HCT116 (cell line): ENCODE measurements around the gene KISS1R. TPM values are rescaled to one million over a fixed set of nuclear protein-coding genes. Genes with fewer than 3 reads are reported as not detected.

ENCODE experiments used
- ATAC-seq: fragments of 200-7000 bp; cut with Tn5 transposase; 2 replicates; pipeline ENCODE4 v1.9.1; 2020; ENCODE audit warnings: mild to moderate bottlenecking, moderate library complexity
- BruUV-seq: library from RNA; stranded (reverse); fragments of 400-500 nt; replicated peaks from 2 replicates; lab custom pipeline; 2021; lab: Mats Ljungman, UMichigan
- CTCF ChIA-PET: fragments of 300-600 bp; sonication (Branson Sonifier 250); formaldehyde crosslinking; loops from one replicate; lab custom pipeline; 2021; ENCODE audit warnings: antibody characterized with exemption; lab: Charles Lee
- POLR2A ChIA-PET: fragments of 300-600, 350-600 bp; sonication (Branson Sonifier 250); formaldehyde crosslinking; loops from one replicate; lab custom pipeline; 2021; ENCODE audit warnings: antibody characterized with exemption; lab: Charles Lee
- RAD21 ChIA-PET, 2 experiments: fragments of 300-600 bp; sonication (Branson Sonifier 250); formaldehyde crosslinking; loops; one replicate each; lab custom pipeline; 2023; ENCODE audit warnings: low total read pairs in 2 of 2; ENCODE audit not compliant: uncharacterized antibody in 2 of 2, unreplicated experiment in 2 of 2, low non-redundant PET in 1 of 2; lab: Charles Lee
- DNase-seq: peaks from one replicate; pipeline ENCODE4 v3.0.0-alpha.2; 2010; ENCODE audit warnings: low read depth, low spot score
- H2AFZ ChIP-seq: fragments of 200-600 bp; shearing (Covaris generic), sonication (generic); 2 replicates; pipeline ENCODE4 v1.6.1; 2017; ENCODE audit warnings: low read depth, mixed run types, mixed read lengths, antibody characterized with exemption, low read length; ENCODE audit not compliant: poor library complexity, severe bottlenecking
- H3K27ac ChIP-seq: 2 replicates; pipeline ENCODE4 v1.5.1; 2012; ENCODE audit warnings: low read depth, low read length
- H3K27me3 ChIP-seq: fragments of 200-600 bp; sonication (generic); 2 replicates; pipeline ENCODE4 v1.6.1; 2016; ENCODE audit warnings: mixed run types, low read length, mixed read lengths; ENCODE audit not compliant: insufficient read depth
- H3K36me3 ChIP-seq, 2 experiments: fragments of 200-500 bp in 1 of 2; fragments of 200-600 bp in 1 of 2; sonication (Bioruptor generic) in 1 of 2; sonication (generic) in 1 of 2; 2 replicates each; pipeline versions ENCODE4 v1.5.1 to v1.6.1; 2014 to 2016; ENCODE audit warnings: low read length in 2 of 2, inconsistent platforms in 1 of 2, mixed read lengths in 1 of 2, mixed run types in 1 of 2; ENCODE audit not compliant: insufficient read depth in 2 of 2, control insufficient read depth in 1 of 2
- H3K4me1 ChIP-seq, 2 experiments: fragments of 200-600 bp in 1 of 2; sonication (generic) in 1 of 2; 2 replicates each; pipeline versions ENCODE4 v1.5.1 to v1.6.1; 2012 to 2017; ENCODE audit warnings: low read length in 2 of 2, inconsistent platforms in 1 of 2, mild to moderate bottlenecking in 1 of 2, mixed read lengths in 1 of 2, mixed run types in 1 of 2, moderate library complexity in 1 of 2; ENCODE audit not compliant: insufficient read depth in 2 of 2, control insufficient read depth in 1 of 2
- H3K4me2 ChIP-seq: fragments of 200-600 bp; sonication (generic); 2 replicates; pipeline ENCODE4 v1.6.1; 2017; ENCODE audit warnings: mixed run types, low read length, mixed read lengths
- H3K4me3 ChIP-seq, 2 experiments: fragments of 200-600 bp in 1 of 2; sonication (generic) in 1 of 2; replicated peaks in 1 of 2; 2 replicates each; pipeline ENCODE4 v1.5.1; 2011 to 2016; ENCODE audit warnings: low read length in 2 of 2, control low read depth in 1 of 2, low read depth in 1 of 2, mild to moderate bottlenecking in 1 of 2, mixed read lengths in 1 of 2, mixed run types in 1 of 2
- H3K79me2 ChIP-seq: fragments of 200-600 bp; sonication (generic); 2 replicates; pipeline ENCODE4 v1.6.1; 2017; ENCODE audit warnings: mild to moderate bottlenecking, mixed run types, low read length, moderate library complexity, mixed read lengths; ENCODE audit not compliant: insufficient read depth
- H3K9ac ChIP-seq: fragments of 200-600 bp; sonication (generic); 2 replicates; pipeline ENCODE4 v1.6.1; 2016; ENCODE audit warnings: low read length, mixed read lengths
- H3K9me2 ChIP-seq: fragments of 200-600 bp; sonication (generic), shearing (Covaris generic); 2 replicates; pipeline ENCODE4 v1.6.1; 2017; ENCODE audit warnings: mixed run types, mild to moderate bottlenecking, moderate library complexity; ENCODE audit not compliant: insufficient read depth
- H3K9me3 ChIP-seq, 2 experiments: fragments of 200-500 bp in 1 of 2; fragments of 200-600 bp in 1 of 2; sonication (Bioruptor generic) in 1 of 2; sonication (generic) in 1 of 2; 2 replicates each; pipeline ENCODE4 v1.6.1; 2014 to 2017; ENCODE audit warnings: low read length in 2 of 2, mixed read lengths in 2 of 2, inconsistent platforms in 1 of 2, low read depth in 1 of 2, mild to moderate bottlenecking in 1 of 2, mixed run types in 1 of 2, moderate library complexity in 1 of 2; ENCODE audit not compliant: control insufficient read depth in 1 of 2, insufficient read depth in 1 of 2
- H4K20me1 ChIP-seq: fragments of 200-600 bp; sonication (generic), shearing (Covaris generic); 2 replicates; pipeline ENCODE4 v1.6.1; 2017; ENCODE audit warnings: mixed run types, mild to moderate bottlenecking, moderate library complexity; ENCODE audit not compliant: insufficient read depth
- EGR1 ChIP-seq: IDR thresholded peaks from 2 replicates; pipeline ENCODE4 v1.6.1; 2012; ENCODE audit warnings: low read depth
- EZH2phosphoT487 ChIP-seq: fragments of 200-600 bp; IDR thresholded peaks from 2 replicates; pipeline ENCODE4 v1.6.1; 2018; ENCODE audit warnings: antibody characterized with exemption, borderline replicate concordance
- FOSL1 ChIP-seq: IDR thresholded peaks from 2 replicates; pipeline ENCODE4 v1.6.1; 2012; ENCODE audit warnings: low read depth
- JUND ChIP-seq: IDR thresholded peaks from 2 replicates; pipeline ENCODE4 v1.6.1; 2012
- POLR2AphosphoS5 ChIP-seq: IDR thresholded peaks from 2 replicates; pipeline ENCODE4 v1.6.1; 2011; ENCODE audit warnings: mild to moderate bottlenecking, low read depth, low read length, moderate library complexity
- RAD21 ChIP-seq: IDR thresholded peaks from 2 replicates; pipeline ENCODE4 v1.6.1; 2012; ENCODE audit warnings: low read depth, mild to moderate bottlenecking
- SP1 ChIP-seq: IDR thresholded peaks from 2 replicates; pipeline ENCODE4 v1.6.1; 2012; ENCODE audit warnings: low read depth
- TCF7L2 ChIP-seq: IDR thresholded peaks from 2 replicates; pipeline ENCODE4 v1.7.0; 2011; ENCODE audit warnings: borderline replicate concordance, inconsistent platforms; ENCODE audit not compliant: insufficient read depth, insufficient read length; ENCODE audit errors: extremely low read depth
- YY1 ChIP-seq: IDR thresholded peaks from 2 replicates; pipeline ENCODE4 v1.6.1; 2011; ENCODE audit warnings: low read length, low read depth, moderate library complexity, mild to moderate bottlenecking; ENCODE audit not compliant: insufficient replicate concordance; ENCODE audit errors: extremely low read depth
- intact Hi-C: fragments of 100-400 bp; cut with micrococcal nuclease; formaldehyde crosslinking; loops from 2 replicates; pipeline ENCODE4 v1.10.0; 2022
- total RNA-seq: library from RNA; stranded (reverse); gene quantifications from one replicate; pipeline ENCODE4 v1.2.1, GENCODE V29; 2021; ENCODE audit not compliant: unreplicated experiment
- TF ChIP-seq, protein P1 (sequence below): IDR thresholded peaks from 2 replicates; pipeline ENCODE4 v1.6.1; 2012
- TF ChIP-seq, protein P2 (sequence below), 3 experiments: fragments of 200-600 bp in 1 of 3; sonication (generic) in 1 of 3; IDR thresholded peaks in 2 of 3; conservative IDR thresholded peaks in 1 of 3; 2 replicates each; pipeline ENCODE4 v1.5.1; 2012 to 2017; ENCODE audit warnings: low read depth in 2 of 3, low read length in 2 of 3, antibody characterized with exemption in 1 of 3, borderline replicate concordance in 1 of 3, control low read depth in 1 of 3, mild to moderate bottlenecking in 1 of 3, mixed read lengths in 1 of 3, mixed run types in 1 of 3, moderate library complexity in 1 of 3; ENCODE audit not compliant: insufficient read depth in 1 of 3
- TF ChIP-seq, protein P3 (sequence below): IDR thresholded peaks from 2 replicates; pipeline ENCODE4 v1.6.1; 2011; ENCODE audit warnings: mild to moderate bottlenecking, low read length, moderate library complexity; ENCODE audit not compliant: insufficient replicate concordance; ENCODE audit errors: extremely low read depth

Gene KISS1R
- total RNA-seq, 1 experiment from 2014 or later = 5.9 TPM

DNA sequence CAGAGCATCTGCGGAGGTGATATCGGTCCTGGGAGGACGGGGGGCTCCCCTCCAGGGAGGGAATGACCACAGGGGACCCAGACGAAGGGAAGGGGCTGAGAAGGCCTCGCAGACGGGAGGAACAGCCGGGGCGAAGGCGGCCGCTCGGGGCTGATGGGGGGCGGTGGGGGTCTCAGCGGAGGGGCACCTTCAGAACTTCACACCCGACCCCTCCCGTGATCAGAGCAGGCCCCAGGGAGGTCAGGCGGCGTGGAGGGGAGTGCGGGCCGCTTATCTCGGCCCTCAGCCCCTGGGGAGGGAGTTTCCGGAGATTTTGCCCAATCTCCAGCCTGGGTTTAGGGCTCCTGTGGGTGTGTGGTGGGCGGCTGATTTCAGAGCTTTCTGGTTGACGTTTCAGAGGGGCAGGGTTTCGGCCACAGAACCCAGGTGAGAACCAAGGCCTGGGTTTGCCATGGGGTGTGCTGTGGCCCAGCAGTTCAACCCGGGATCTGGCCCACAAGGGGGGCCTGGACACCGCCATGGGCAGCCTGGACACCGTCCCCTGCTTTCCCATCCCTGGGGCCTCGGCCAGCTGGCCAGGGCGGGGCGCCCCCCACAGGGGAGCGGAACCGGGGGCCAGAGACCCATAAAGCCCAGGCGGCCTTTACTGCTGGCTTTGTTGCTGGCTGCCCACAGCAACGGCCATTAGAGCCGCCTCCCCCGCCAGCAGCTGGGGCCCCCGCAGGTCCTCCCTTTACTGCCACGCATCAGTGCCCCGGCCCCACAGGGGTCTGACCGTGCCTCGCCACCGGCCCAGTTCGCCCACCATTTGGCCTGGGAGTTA lies 37.8 kb downstream of the KISS1R start:
- Histone ChIP-seq H3K9me3 (no peaks in the 10 kb centered on the region), H3K9me2 (no peaks in the 10 kb centered on the region), H3K36me3 (no peaks in the 10 kb centered on the region), H3K79me2 (peaks cover 18% of the 10 kb centered on the region), H4K20me1 (no peaks in the 10 kb centered on the region), H3K4me2 (no peak overlapping the region; the same call in 1 of the 2 replicates), H3K9ac (no peak overlapping the region), H3K4me1 (peaks cover 72 to 95% of the 10 kb centered on the region in 2 experiments), H2AFZ (no peak overlapping the region), H3K27me3 (no peaks in the 10 kb centered on the region), H3K4me3 (no peak overlapping the region), H3K27ac (no peak overlapping the region; the same call in 1 of the 2 replicates)
- ChIA-PET RAD21 (no interaction called here), CTCF (no interaction called here), POLR2A (no interaction called here)
- intact Hi-C loops = no loop called here
- no peak for DNase-seq
- no TSS peak for BruUV-seq
- TF ChIP-seq EGR1 (no peak), SP1 (no peak), POLR2AphosphoS5 (no peak), YY1 (no peak), EZH2phosphoT487 (no peak), TCF7L2 (no peak), RAD21 (no peak), FOSL1 (no peak), JUND (no peak)
- TF ChIP-seq, protein P1, sequence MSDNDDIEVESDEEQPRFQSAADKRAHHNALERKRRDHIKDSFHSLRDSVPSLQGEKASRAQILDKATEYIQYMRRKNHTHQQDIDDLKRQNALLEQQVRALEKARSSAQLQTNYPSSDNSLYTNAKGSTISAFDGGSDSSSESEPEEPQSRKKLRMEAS = no peak
- TF ChIP-seq, protein P2, sequence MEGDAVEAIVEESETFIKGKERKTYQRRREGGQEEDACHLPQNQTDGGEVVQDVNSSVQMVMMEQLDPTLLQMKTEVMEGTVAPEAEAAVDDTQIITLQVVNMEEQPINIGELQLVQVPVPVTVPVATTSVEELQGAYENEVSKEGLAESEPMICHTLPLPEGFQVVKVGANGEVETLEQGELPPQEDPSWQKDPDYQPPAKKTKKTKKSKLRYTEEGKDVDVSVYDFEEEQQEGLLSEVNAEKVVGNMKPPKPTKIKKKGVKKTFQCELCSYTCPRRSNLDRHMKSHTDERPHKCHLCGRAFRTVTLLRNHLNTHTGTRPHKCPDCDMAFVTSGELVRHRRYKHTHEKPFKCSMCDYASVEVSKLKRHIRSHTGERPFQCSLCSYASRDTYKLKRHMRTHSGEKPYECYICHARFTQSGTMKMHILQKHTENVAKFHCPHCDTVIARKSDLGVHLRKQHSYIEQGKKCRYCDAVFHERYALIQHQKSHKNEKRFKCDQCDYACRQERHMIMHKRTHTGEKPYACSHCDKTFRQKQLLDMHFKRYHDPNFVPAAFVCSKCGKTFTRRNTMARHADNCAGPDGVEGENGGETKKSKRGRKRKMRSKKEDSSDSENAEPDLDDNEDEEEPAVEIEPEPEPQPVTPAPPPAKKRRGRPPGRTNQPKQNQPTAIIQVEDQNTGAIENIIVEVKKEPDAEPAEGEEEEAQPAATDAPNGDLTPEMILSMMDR (IDR thresholded peaks at IDR 0.05 in 2 of 3, conservative IDR thresholded peaks at IDR 0.05 in 1 of 3; ENCODE audit: borderline replicate concordance in 1 of 3, insufficient read depth in 1 of 3, low read depth in 2 of 3, low read length in 2 of 3) = no peak
- TF ChIP-seq, protein P3, sequence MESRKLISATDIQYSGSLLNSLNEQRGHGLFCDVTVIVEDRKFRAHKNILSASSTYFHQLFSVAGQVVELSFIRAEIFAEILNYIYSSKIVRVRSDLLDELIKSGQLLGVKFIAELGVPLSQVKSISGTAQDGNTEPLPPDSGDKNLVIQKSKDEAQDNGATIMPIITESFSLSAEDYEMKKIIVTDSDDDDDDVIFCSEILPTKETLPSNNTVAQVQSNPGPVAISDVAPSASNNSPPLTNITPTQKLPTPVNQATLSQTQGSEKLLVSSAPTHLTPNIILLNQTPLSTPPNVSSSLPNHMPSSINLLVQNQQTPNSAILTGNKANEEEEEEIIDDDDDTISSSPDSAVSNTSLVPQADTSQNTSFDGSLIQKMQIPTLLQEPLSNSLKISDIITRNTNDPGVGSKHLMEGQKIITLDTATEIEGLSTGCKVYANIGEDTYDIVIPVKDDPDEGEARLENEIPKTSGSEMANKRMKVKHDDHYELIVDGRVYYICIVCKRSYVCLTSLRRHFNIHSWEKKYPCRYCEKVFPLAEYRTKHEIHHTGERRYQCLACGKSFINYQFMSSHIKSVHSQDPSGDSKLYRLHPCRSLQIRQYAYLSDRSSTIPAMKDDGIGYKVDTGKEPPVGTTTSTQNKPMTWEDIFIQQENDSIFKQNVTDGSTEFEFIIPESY = no peak
- ATAC-seq = 0 out of 2 replicates have a peak, but pooled peaks have one; percentile 8
